GM21423 (cell line): ENCODE measurements around the gene ZNF74.
"Not testable (repeated sequence)": the region's sequence is repeated elsewhere in the genome, so short reads cannot be mapped to it uniquely, and the experiment has no call there.

Experiments used
- ATAC-seq: cut with Tn5 transposase; IDR thresholded peaks from one replicate; pipeline ENCODE4 v1.9.1; 2021; ENCODE audit warnings: mild to moderate bottlenecking, moderate library complexity; ENCODE audit not compliant: unreplicated experiment

ZNF74 gene

GRCh38 chr22:20441631-20442484 is 47.9 kb downstream of the ZNF74 start:
- ATAC-seq: no peak

GRCh38 chr22:20442485-20443284 is 48.7 kb downstream of the ZNF74 start:
- no peak for ATAC-seq

DNA sequence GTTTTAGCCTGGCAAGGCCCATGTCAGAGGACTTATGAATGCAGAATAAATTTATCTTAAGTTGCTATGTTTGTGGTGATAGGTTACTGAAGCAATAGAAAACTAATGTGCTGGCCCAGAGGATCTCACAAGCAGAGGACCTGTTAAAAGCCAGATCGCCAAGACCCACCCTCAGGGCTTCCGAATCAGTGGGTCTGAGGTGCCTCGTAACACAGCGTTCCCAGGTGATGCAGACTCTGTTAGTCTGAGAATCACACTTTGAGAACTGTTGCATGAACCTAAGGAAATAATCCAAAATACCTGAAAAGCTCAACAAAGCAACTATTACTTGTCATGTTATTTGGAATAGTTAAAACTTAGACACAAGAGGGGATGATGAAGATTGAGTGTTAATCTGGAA is 50.4 kb downstream of the ZNF74 start:
- ATAC-seq: no peak

DNA sequence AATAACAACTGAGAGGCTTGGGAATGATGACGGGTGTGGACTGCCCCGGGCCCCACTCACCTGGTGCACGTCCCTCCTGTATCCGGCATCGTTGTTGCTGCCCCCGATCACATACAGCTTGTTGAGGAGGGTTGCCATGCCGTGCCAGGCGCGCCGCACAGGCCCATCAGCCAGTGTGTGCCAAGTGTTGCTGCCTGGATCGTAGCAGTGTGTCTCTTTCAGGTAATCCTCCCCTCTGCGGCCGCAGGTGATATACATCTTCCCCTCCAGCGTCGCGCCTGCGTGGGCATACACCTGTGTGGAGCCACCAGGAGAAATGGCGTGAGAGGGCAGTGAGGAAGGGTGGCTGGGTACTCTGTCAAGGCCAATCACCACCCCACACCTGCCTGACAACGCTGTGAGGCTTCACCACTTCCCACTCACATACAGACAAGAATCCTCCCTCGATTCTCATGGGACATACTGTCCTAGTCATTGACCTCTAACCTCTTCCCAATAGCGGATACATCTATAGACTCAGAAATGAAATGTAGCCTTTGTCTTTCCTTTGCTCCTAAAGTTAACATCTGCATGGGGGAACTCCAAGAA is 52.5 kb downstream of the ZNF74 start:
- ATAC-seq: no peak

DNA sequence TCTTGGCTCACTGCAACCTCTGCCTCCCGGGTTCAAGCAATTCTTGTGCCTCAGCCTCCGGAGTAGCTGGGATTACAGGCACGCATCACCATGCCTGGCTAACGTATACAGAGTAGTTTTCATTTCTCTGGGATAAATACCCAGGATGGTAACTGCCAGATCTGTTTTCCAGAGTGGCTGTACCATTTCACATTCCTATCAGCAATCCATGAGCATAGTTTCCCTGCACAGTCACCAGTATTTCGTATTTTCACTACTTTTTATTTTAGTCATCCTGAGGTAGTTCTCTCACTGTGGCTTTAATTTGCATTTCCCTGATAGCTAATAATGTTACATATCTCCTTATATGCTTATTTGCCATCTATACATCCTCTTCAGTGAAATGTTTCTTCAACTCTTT is 54.7 kb downstream of the ZNF74 start:
- no peak for ATAC-seq

DNA sequence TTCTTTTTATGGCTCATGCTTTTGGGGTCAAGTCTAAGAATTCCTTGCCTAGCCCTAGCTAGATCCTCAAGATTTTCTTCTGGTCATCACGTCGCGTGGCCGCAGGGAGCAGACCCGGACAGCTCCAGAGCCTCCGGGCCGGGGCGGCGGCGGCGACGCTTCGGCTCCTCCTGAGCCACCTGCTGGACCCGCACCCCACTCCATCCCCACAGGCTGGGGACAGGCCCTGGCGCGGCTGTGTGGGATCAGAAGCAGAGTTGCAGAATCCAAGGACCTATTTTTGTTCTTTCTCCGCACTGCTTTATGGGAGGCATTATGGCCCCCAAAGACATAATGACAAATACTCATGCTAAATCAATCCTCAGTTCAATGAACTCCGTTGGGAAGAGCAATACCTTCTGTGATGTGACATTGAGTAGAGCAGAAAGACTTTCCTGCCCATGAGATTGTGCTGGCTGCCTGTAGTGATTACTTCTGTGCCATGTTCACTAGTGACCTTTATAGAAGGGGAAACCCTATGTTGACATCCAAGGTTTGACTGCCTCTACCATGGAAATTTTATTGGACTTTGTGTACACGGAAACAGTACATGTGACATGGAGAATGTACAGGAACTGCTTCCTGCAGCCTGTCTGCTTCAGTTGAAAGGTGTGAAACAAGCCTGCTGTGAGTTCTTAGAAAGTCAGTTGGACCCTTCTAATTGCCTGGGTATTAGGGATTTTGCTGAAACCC is 56.0 kb downstream of the ZNF74 start:
- ATAC-seq: no peak

DNA sequence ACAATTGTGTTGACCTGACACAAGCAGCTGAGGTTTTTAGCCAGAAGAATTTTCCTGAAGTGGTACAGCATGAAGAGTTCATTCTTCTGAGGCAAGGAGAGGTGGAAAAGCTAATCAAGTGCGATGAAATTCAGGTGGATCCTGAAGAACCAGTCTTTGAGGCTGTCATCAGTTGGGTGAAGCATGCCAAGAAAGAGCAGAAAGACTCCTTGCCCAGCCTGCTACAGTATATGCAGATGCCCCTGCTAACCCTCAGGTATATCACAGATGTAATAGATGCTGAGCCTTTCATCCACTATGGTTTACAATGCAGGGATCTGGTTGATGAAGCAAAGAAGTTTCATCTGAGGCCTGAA is 56.6 kb downstream of the ZNF74 start:
- ATAC-seq: no peak

DNA sequence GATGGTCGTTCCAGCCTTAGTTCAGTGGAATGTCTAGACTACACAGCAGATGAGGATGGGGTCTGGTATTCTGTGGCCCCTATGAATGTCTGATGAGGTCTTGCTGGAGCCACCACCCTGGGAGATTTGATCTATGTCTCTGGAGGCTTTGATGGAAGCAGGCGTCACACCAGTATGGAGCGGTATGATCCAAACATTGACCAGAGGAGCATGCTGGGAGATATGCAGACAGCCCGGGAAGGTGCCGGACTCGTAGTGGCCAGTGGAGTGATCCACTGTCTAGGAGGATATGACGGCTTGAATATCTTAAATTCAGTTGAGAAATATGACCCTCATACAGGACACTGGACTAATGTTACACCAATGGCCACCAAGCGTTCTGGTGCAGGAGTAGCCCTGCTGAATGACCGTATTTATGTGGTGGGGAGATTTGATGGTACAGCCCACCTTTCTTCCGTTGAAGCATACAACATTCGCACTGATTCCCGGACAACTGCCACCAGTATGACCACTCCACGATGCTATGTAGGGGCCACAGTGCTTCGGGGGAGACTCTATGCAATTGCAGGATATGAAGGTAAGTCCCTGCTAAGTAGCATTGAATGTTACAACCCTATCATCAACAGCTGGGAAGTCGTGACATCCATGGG is 57.3 kb downstream of the ZNF74 start:
- not testable (repeated sequence) for ATAC-seq

GRCh38 chr22:20451920-20452319 is 58.0 kb downstream of the ZNF74 start:
- ATAC-seq: no peak

GRCh38 chr22:20453222-20453621 is 59.3 kb downstream of the ZNF74 start:
- no peak for ATAC-seq

GRCh38 chr22:20455709-20456063 is 61.7 kb downstream of the ZNF74 start:
- ATAC-seq: no peak

GRCh38 chr22:20456064-20456721 is 62.2 kb downstream of the ZNF74 start:
- peak; percentile 52 for ATAC-seq

GRCh38 chr22:20456722-20457076 is 62.7 kb downstream of the ZNF74 start:
- ATAC-seq: no peak

- no peak for ATAC-seq
Measured at GRCh38 chr22:20457506-20458240, 63.7 kb downstream of the ZNF74 start.
